ENCODE data around the gene MIDN. TPM values are rescaled to one million over a fixed set of nuclear protein-coding genes. Genes with fewer than 3 reads are reported as not detected.

Gene MIDN
- total RNA-seq, 4 donors from 2014 or later: 8.0 to 43.1 (median 12.2) TPM

DNA sequence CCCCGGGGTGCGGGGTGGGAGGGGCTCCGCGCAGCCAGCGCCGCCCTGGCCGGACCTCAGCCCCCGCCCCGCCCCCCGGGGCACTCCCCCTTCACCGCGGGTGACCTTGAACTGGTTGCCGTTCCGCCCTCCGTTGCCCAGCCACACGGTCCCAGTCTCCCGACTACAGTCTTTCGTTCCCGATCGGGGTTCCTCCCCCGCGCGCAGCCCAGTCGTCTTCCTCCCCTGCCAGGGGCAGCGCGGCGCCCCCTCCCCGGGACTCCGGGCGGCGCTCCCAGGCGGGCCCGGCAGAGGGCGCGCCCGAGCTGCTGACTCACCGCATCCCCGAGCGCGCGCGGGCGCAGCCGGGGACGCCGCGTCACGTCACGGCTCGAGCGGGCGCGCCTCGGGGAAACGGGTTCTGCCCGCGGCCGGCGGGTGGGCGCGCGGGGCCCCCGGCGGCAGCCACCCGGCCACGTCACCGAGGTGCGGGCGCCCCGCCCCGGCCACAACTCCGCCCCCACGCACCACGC lies 459 bp downstream of the MIDN start:
- TF ChIP-seq, protein P1, sequence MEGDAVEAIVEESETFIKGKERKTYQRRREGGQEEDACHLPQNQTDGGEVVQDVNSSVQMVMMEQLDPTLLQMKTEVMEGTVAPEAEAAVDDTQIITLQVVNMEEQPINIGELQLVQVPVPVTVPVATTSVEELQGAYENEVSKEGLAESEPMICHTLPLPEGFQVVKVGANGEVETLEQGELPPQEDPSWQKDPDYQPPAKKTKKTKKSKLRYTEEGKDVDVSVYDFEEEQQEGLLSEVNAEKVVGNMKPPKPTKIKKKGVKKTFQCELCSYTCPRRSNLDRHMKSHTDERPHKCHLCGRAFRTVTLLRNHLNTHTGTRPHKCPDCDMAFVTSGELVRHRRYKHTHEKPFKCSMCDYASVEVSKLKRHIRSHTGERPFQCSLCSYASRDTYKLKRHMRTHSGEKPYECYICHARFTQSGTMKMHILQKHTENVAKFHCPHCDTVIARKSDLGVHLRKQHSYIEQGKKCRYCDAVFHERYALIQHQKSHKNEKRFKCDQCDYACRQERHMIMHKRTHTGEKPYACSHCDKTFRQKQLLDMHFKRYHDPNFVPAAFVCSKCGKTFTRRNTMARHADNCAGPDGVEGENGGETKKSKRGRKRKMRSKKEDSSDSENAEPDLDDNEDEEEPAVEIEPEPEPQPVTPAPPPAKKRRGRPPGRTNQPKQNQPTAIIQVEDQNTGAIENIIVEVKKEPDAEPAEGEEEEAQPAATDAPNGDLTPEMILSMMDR (IDR thresholded peaks at IDR 0.05; ENCODE audit: low read depth): no peak

DNA sequence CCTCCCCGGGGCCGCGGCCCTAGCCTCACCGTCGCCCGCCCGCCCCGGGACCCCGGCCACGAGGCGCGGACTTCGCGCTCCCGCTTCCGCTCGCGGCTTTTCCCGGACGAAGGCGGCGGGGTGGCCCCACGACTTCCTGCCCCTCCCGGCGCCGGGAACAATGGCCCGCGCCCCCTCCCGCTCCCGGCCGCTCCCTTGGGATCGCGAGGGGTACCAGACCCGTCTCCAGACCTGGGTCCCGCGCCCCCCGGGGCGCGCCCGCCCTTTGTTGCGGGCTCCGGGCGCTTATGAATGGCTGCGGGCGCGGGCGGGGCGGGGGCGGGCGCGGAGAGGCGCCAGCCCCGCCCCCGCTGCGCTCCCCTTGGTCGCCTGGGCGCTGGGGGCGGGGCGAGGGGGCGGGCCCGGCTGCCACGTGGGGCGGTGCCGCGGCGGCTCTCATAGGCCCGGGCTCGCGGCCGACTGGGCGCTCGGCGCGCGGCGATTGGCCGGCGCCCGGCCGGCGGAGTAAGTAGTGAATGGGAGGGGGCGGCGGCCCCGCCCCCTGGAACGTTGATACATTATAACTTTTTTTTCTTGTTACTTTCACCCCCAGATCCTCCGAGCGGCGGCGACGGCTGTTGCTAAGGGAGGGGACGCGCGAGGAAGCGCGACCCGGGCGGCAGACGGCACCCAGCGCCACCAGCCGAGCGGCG lies 1.1 kb downstream of the MIDN start:
- TF ChIP-seq, protein P1 (IDR thresholded peaks at IDR 0.05; ENCODE audit: low read depth): no peak

DNA sequence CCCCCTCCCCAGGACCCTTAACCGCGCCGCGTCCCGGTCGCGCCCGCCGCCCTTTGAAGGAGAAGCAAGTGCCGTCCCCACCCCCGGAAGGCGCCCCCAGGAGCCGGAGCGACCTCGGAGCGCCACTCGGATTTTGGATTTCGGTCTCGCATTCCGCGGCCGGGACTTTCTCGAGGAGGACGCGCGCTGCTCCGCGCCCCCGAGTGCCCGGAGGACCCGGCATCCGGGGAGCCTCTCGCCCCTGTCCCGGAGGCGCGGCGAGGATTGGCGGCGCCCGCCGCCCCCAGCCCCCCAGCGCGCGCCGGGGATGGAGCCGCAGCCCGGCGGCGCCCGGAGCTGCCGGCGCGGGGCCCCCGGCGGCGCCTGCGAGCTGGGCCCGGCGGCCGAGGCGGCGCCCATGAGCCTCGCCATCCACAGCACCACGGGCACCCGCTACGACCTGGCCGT lies 1.6 kb downstream of the MIDN start:
- TF ChIP-seq, protein P1 (IDR thresholded peaks at IDR 0.05; ENCODE audit: low read depth): no peak

DNA sequence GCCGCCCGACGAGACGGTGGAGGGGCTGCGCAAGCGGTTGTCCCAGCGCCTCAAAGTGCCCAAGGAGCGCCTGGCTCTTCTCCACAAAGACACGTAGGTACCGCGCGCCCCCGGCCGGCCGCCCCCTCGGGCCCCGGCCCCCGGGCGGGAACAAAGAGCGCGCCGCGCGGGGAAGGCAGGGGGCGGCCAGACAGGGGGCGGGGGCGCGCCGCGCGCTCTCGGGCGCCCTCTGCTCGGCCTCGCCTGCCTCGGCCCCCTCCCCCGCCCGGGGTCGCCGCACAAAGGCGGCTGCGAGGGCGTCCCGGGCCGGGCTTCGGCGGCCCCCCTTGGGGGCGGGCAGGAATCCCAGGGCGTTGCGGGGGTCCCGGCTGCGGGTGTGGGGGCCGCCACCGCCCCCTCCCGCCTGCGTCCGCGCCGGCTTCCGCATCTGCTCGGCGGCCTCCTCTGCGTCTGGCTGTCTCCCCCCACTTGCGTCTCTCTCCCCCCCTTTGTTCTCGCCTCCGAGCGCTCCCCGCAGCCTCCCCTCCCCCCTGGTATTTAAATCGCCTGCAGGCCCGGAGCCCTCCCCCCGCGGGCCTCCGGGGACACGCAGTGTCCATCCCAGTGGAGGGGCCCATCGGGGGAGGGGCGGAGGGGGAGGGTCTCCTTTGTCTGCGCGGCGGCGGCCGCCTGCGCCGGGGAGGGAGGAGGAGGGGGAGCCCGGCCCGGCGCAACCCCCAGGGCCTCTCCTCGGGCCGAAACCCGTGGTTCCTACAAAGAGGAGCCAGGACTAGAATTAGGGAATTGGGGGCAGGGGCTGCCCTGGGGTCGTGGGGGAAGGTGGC lies 2.3 kb downstream of the MIDN start:
- TF ChIP-seq, protein P1 (IDR thresholded peaks at IDR 0.05; ENCODE audit: low read depth): no peak

DNA sequence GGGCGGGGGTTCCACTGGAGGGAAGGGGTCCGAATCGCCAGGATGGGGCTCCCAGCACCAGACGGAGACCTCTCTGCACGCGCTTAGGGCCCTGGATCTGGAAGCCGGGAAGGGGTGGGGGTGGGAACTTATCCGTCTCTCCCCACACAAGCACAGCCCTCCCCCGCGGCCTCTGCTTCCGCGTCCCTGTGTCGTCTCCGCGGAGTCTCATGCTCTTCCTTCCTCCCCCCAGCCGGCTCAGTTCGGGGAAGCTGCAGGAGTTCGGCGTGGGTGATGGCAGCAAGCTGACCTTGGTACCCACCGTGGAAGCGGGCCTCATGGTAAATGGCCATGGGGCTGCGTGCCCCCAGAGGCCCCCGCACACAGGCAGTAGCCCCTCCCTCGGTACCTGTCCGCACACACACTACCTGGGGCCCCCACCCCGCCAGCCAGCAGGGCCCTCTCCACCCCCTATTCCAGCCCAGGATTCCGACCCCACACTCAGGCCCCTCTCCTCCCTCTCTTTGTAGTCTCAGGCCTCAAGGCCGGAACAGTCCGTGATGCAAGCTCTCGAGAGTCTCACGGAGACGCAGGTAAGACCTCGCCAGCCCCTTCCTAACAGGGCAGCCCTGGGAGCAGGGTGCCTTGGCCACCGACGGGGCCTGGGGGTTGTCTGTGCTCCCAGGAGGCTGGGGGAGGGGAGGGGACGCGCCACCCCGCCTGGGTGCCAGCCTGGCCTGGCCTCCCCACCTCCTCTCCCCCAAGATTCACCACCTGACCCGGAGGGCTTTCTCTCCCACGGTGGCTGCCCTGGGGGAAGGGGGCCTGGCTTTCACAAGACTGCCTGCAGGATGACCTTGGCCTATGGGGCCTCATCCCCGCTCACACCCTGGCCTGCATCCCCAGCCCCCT lies 3.2 kb downstream of the MIDN start:
- TF ChIP-seq, protein P1 (IDR thresholded peaks at IDR 0.05; ENCODE audit: low read depth): no peak

DNA sequence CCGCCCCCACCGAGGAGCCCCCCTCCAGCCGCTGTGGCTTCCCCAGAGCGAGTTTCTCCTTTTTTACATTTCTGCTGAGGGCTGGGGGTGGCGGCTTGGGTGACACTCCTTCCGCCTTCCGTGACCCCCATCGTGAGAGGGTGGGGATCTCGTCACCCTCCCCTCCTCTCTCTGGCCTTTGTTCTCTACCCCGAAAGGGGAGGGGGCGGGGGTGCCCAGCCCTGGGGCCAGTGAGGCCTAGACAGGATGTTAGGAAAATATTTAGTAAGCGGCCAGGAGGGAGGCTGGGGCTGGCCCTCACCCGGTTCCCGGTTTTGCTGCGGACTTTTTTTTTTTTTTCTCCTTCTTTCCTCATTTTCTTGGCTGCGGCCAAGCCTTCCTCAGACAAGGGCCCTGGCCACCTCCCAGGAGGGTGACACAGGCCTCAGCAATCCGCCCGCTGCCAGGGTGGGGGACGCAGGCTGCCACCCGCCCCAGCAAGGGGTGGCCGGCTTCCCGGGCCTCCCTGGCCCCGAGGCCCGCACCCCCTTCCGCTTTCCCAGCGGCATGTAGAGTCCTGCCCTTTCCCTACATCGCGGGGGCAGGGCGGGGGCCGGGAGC lies 3.9 kb downstream of the MIDN start:
- TF ChIP-seq, protein P1 (IDR thresholded peaks at IDR 0.05; ENCODE audit: low read depth): no peak
